SH-SY5Y (cell line): Measurements from ENCODE around the gene CDC25A.

ENCODE experiments used
- GATA2 ChIP-seq: IDR thresholded peaks from 2 replicates; pipeline ENCODE4 v1.6.1; 2011; ENCODE audit warnings: mild to moderate bottlenecking, low read depth, low read length
- GATA3 ChIP-seq: IDR thresholded peaks from 2 replicates; pipeline ENCODE4 v1.6.1; 2011; ENCODE audit warnings: low read depth, mild to moderate bottlenecking, low read length, moderate library complexity

- TF ChIP-seq GATA2 (no peak), GATA3 (no peak)
Measured at GRCh38 chr3:48130321-48130904, 57.8 kb downstream of the CDC25A start.
